K562 (cell line): ENCODE data around the gene MAP2. TPM values are rescaled to one million over a fixed set of nuclear protein-coding genes. Genes with fewer than 3 reads are reported as not detected.

Source experiments
- ATAC-seq: fragments of 200-7000 bp; cut with Tn5 transposase; 3 replicates; pipeline ENCODE4 v1.9.1; 2020; ENCODE audit warnings: moderate library complexity
- BruUV-seq: library from RNA; stranded (reverse); fragments of 400-500 nt; replicated peaks from 2 replicates; lab custom pipeline; 2021; lab: Mats Ljungman, UMichigan
- CTCF ChIA-PET: fragments of 300-600 bp; formaldehyde crosslinking; extraction: SDS; loops from one replicate; lab custom pipeline; 2021; ENCODE audit warnings: low intra/inter-chr PET ratio; lab: Yijun Ruan, JAX
- POLR2A ChIA-PET: fragments of 300-600, 350-650 bp; sonication (Branson Sonifier 250); formaldehyde crosslinking; extraction: SDS; loops from one replicate; lab custom pipeline; 2021; ENCODE audit warnings: antibody characterized with exemption, inconsistent platforms; lab: Yijun Ruan, JAX
- DNase-seq, 4 experiments: peaks; one replicate each; pipeline versions ENCODE4 v3.0.0 to v3.0.0-alpha.2; 2011 to 2018; ENCODE audit warnings: low spot score in 3 of 4, mixed read lengths in 3 of 4; ENCODE audit errors: extremely low read depth in 1 of 4
- FAIRE-seq: peaks from 2 replicates; lab custom pipeline; 2011; peaks lifted over from hg19 to GRCh38; lab: Jason Lieb, UNC
- H2AFZ ChIP-seq: 2 replicates; pipeline ENCODE4 v1.6.0; 2011; ENCODE audit warnings: low read depth, low read length, control low read depth, inconsistent platforms
- H3K27ac ChIP-seq: fragments of 200-600 bp; 3 replicates; pipeline ENCODE4 v1.8.0; 2011; ENCODE audit warnings: low read depth, mild to moderate bottlenecking, control low read depth, inconsistent platforms, low read length, moderate library complexity, mixed read lengths; ENCODE audit errors: extremely low read depth
- H3K27me3 ChIP-seq, 2 experiments: fragments of 300-600 bp in 1 of 2; 2 replicates in 1 of 2; 3 replicates in 1 of 2; pipeline versions ENCODE4 v1.6.0 to v1.8.0; 2011; ENCODE audit warnings: inconsistent platforms in 2 of 2, low read length in 2 of 2, mild to moderate bottlenecking in 1 of 2, mixed read lengths in 1 of 2, moderate library complexity in 1 of 2; ENCODE audit not compliant: control insufficient read depth in 2 of 2, insufficient read depth in 2 of 2
- H3K36me3 ChIP-seq: fragments of 300-600 bp; 3 replicates; pipeline ENCODE4 v1.8.0; 2011; ENCODE audit warnings: mild to moderate bottlenecking, low read length, inconsistent platforms; ENCODE audit not compliant: control insufficient read depth, insufficient read depth
- H3K4me1 ChIP-seq, 2 experiments: fragments of 200-600 bp in 1 of 2; replicated peaks in 1 of 2; 2 replicates in 1 of 2; 3 replicates in 1 of 2; pipeline versions ENCODE4 v1.5.1 to v1.8.0; 2011; ENCODE audit warnings: inconsistent platforms in 2 of 2, low read length in 2 of 2, mild to moderate bottlenecking in 1 of 2, mixed read lengths in 1 of 2, moderate library complexity in 1 of 2; ENCODE audit not compliant: control insufficient read depth in 2 of 2, insufficient read depth in 2 of 2
- H3K4me2 ChIP-seq: 2 replicates; pipeline ENCODE4 v1.6.1; 2011; ENCODE audit warnings: low read length, control low read depth, inconsistent platforms, mixed read lengths; ENCODE audit not compliant: insufficient read depth
- H3K4me3 ChIP-seq: fragments of 200-600 bp; sonication (generic), shearing (Covaris generic); 2 replicates; pipeline ENCODE4 v1.5.1; 2016; ENCODE audit warnings: control low read depth, inconsistent platforms
- H3K79me2 ChIP-seq: fragments of 200-600 bp; 3 replicates; pipeline ENCODE4 v1.8.0; 2011; ENCODE audit warnings: low read length, inconsistent platforms; ENCODE audit not compliant: control insufficient read depth, insufficient read depth
- H3K9ac ChIP-seq, 2 experiments: 2 replicates each; pipeline versions ENCODE4 v1.6.0 to v1.6.1; 2011; ENCODE audit warnings: low read depth in 2 of 2, low read length in 2 of 2, control low read depth in 1 of 2, inconsistent platforms in 1 of 2, mild to moderate bottlenecking in 1 of 2, mixed read lengths in 1 of 2; ENCODE audit not compliant: insufficient read depth in 1 of 2
- H3K9me1 ChIP-seq: one replicate; pipeline ENCODE4 v1.6.0; 2011; ENCODE audit warnings: inconsistent platforms, mild to moderate bottlenecking, low read length, moderate library complexity; ENCODE audit not compliant: control insufficient read depth, insufficient read depth
- H3K9me3 ChIP-seq: replicated peaks from 2 replicates; pipeline ENCODE4 v1.5.1; 2011; ENCODE audit warnings: low read depth, low read length, inconsistent platforms; ENCODE audit not compliant: control insufficient read depth, insufficient read depth
- H4K20me1 ChIP-seq: replicated peaks from 2 replicates; pipeline ENCODE4 v1.6.1; 2011; ENCODE audit warnings: low read length, inconsistent platforms, mixed read lengths; ENCODE audit not compliant: control insufficient read depth, insufficient read depth
- DMBX1 ChIP-seq: fragments of 250-450 bp; sonication (Bioruptor Pico); IDR thresholded peaks from 2 replicates; pipeline ENCODE4 v1.8.0; 2022; ENCODE audit warnings: inconsistent platforms, mild to moderate bottlenecking, moderate library complexity, borderline replicate concordance
- ELF4 ChIP-seq: fragments of 450-650 bp; formaldehyde crosslinking; IDR thresholded peaks from 2 replicates; pipeline ENCODE4 v1.4.0; 2022; ENCODE audit warnings: missing genetic modification characterization
- SRSF3 ChIP-seq: fragments of 200-400 bp; formaldehyde crosslinking; IDR thresholded peaks from 2 replicates; pipeline ENCODE4 v1.6.1; 2016; ENCODE audit warnings: mild to moderate bottlenecking, low read length, moderate library complexity; ENCODE audit not compliant: insufficient read depth
- TRIM24 ChIP-seq, 2 experiments: fragments of 450-650 bp; IDR thresholded peaks; 2 replicates each; pipeline ENCODE4 v1.6.1; 2016
- ZNF3 ChIP-seq: fragments of 250-450 bp; sonication (Bioruptor Pico); IDR thresholded peaks from 2 replicates; pipeline ENCODE4 v1.5.0; 2021; ENCODE audit warnings: mild to moderate bottlenecking, moderate library complexity
- ZNF311 ChIP-seq: fragments of 250-450 bp; sonication (Bioruptor Pico); IDR thresholded peaks from 2 replicates; pipeline ENCODE4 v1.4.0; 2020; ENCODE audit warnings: mild to moderate bottlenecking, moderate library complexity
- WGBS: fragments of 100-300 bp; shearing (Covaris generic); methylation state at CpG from one replicate; pipeline ENCODE4 v1.1.6; 2016; ENCODE audit warnings: low coverage, mixed read lengths; ENCODE audit not compliant: insufficient coverage; ENCODE audit errors: missing lambda C conversion rate; 5-methylcytosine and 5-hydroxymethylcytosine counted together
- in situ Hi-C: fragments of 300-500 bp; cut with MboI; formaldehyde crosslinking; loops from 4 replicates; pipeline ENCODE4 v1.15.0; 2018; ENCODE audit warnings: inconsistent platforms, mixed read lengths
- intact Hi-C: fragments of 100-400 bp; cut with micrococcal nuclease; formaldehyde crosslinking; loops from 2 replicates; pipeline ENCODE4 v1.14.2; 2022
- polyA plus RNA-seq, 8 experiments: library from polyadenylated mRNA; depleted of rRNA in 4 of 8; stranded (reverse) in 5 of 8; unstranded in 3 of 8; fragments of >200 nt; fragmentation: Nextera tagmentation in 2 of 8; fragmentation: Illumina TruSeq in 1 of 8; extraction: Ambion mirVana in 2 of 8; extraction: Trizol in 1 of 8; gene quantifications; 2 replicates each; pipeline versions ENCODE4 v1.2.1 to v1.2.3, GENCODE V29; 2011 to 2014; ENCODE audit warnings: inconsistent platforms in 1 of 8, missing spikeins in 1 of 8
- total RNA-seq, 7 experiments: library from RNA; depleted of rRNA in 6 of 7; stranded (reverse); fragments of >200 nt in 6 of 7; fragmentation: Illumina TruSeq in 2 of 7; extraction: Trizol in 2 of 7; gene quantifications; 2 replicates each; pipeline versions ENCODE4 v1.2.1 to v1.2.3, GENCODE V29; 2011 to 2021; ENCODE audit warnings: low replicate concordance in 1 of 7
- TF ChIP-seq, protein P1 (sequence below): fragments of 250-450 bp; sonication (Bioruptor Pico); IDR thresholded peaks from 2 replicates; pipeline ENCODE4 v1.8.0; 2021; ENCODE audit warnings: borderline replicate concordance, mild to moderate bottlenecking, moderate library complexity; ENCODE audit not compliant: poor library complexity, severe bottlenecking
- TF ChIP-seq, protein P2 (sequence below): fragments of 200-800 bp; sonication (Bioruptor generic); IDR thresholded peaks from 2 replicates; pipeline ENCODE4 v1.6.1; 2016; ENCODE audit warnings: missing genetic modification characterization, missing compliant biosample characterization

The MAP2 gene
- total and polyA plus RNA-seq, 9 of the 15 experiments (the other 6 are each of a cell fraction or from before 2014, with no cell fraction given), result 0.13 TPM; not detected in 8

DNA sequence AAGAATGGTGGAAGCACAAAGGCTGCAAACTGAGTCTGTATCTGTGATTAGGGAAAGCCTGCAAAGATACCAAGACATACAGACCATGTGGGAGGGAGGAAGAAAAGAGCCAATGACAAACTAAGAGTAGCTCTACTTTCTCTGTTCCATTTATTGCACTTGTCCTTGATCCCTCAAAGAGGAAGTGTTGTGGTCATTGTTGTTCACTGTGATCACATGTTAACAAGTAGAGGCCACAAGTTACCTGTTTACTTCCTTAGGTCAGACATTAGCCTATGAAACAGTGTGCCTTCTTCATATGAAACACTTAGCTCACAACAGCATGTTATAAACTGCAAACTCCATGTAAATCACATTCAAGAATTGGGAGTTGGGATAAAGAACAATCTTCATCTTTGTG lies 32.6 kb downstream of the MAP2 start:
- H3K36me3 ChIP-seq, result no peaks in the 10 kb centered on the region
- BruUV-seq, result no TSS peak
- POLR2A ChIA-PET, result no interaction called here
- no peak overlapping the region for H3K27ac ChIP-seq
- no peak overlapping the region for H2AFZ ChIP-seq
- in situ Hi-C loops, result no loop called here
- H3K27me3 ChIP-seq, result no peaks in the 10 kb centered on the region
- H3K79me2 ChIP-seq, result no peaks in the 10 kb centered on the region
- TF ChIP-seq, protein P1, sequence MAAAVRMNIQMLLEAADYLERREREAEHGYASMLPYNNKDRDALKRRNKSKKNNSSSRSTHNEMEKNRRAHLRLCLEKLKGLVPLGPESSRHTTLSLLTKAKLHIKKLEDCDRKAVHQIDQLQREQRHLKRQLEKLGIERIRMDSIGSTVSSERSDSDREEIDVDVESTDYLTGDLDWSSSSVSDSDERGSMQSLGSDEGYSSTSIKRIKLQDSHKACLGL (CRISPR knock-in tag), result no peak
- CTCF ChIA-PET, result no interaction called here
- intact Hi-C loops, result no loop called here
- H3K9me1 ChIP-seq, result no peaks in the 10 kb centered on the region
- no peak overlapping the region for H3K4me2 ChIP-seq
- H3K9me3 ChIP-seq, result no peaks in the 10 kb centered on the region
- no peak for FAIRE-seq
- H3K9ac ChIP-seq, result no peak overlapping the region
- no peaks in the 10 kb centered on the region for H4K20me1 ChIP-seq
- H3K4me3 ChIP-seq, result no peak overlapping the region
- no peaks in the 10 kb centered on the region for H3K4me1 ChIP-seq
- DNase-seq, result no peak
- ATAC-seq, result no peak

DNA sequence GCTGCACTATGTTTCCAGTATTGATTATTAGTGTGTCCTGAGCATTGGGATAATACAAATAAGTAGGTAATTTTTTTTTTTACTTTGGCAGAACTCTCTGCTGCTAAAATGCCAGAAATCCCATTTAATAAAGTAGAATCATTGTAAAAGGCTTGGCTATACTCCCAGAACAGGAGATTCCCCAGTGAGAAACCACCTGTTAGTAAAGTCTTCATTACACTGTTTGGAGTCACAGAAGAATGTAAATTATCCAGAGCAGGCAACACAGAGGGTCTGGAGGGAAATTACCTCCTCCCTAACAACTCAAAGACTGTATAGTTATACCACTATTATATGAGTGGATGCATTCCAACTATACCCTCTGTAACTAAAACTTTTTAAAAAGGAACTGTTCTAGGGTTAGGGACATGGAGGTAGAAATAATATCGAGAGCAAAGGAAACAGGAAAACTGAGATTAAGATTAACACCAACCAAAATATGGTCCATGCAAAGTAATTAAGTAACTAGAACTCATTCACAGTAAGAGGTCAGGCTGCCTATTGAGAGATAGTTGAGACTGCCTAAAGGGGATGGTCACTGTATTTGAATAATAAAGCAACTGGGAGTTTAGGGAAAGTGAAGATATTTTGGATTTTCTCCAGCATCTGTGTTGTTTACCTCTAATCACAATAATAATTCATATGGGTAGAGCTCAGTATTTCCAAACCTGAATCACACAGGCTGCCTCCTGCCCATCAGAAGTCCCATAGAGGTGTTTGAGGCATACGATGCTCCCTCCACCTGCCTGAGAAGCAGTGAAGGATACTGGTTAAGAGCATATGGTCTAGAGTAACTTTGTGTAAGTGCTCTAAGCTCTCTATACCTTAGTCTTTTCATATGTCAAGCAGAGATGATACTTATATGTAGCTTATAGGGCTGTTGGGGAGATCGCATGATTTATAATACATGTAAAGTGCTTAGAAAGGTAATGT lies 34.4 kb downstream of the MAP2 start:
- no peaks in the 10 kb centered on the region for H3K9me3 ChIP-seq
- no peaks in the 10 kb centered on the region for H3K4me1 ChIP-seq
- POLR2A ChIA-PET, result no interaction called here
- no peaks in the 10 kb centered on the region for H3K79me2 ChIP-seq
- no peaks in the 10 kb centered on the region for H3K27me3 ChIP-seq
- H3K4me3 ChIP-seq, result no peak overlapping the region
- H3K4me2 ChIP-seq, result no peak overlapping the region
- FAIRE-seq, result no peak
- H3K9me1 ChIP-seq, result no peaks in the 10 kb centered on the region
- WGBS, result 0% methylated on average over 3 of the region's 3 CpGs
- no peak for ATAC-seq
- no peak for DNase-seq
- no TSS peak for BruUV-seq
- in situ Hi-C loops, result no loop called here
- no peaks in the 10 kb centered on the region for H3K36me3 ChIP-seq
- TF ChIP-seq SRSF3, result no peak
- no peak for TF ChIP-seq DMBX1 (CRISPR knock-in tag)
- TF ChIP-seq ELF4 (CRISPR knock-in tag), result no peak
- no peak for TF ChIP-seq ZNF311 (CRISPR knock-in tag)
- TF ChIP-seq, protein P2, sequence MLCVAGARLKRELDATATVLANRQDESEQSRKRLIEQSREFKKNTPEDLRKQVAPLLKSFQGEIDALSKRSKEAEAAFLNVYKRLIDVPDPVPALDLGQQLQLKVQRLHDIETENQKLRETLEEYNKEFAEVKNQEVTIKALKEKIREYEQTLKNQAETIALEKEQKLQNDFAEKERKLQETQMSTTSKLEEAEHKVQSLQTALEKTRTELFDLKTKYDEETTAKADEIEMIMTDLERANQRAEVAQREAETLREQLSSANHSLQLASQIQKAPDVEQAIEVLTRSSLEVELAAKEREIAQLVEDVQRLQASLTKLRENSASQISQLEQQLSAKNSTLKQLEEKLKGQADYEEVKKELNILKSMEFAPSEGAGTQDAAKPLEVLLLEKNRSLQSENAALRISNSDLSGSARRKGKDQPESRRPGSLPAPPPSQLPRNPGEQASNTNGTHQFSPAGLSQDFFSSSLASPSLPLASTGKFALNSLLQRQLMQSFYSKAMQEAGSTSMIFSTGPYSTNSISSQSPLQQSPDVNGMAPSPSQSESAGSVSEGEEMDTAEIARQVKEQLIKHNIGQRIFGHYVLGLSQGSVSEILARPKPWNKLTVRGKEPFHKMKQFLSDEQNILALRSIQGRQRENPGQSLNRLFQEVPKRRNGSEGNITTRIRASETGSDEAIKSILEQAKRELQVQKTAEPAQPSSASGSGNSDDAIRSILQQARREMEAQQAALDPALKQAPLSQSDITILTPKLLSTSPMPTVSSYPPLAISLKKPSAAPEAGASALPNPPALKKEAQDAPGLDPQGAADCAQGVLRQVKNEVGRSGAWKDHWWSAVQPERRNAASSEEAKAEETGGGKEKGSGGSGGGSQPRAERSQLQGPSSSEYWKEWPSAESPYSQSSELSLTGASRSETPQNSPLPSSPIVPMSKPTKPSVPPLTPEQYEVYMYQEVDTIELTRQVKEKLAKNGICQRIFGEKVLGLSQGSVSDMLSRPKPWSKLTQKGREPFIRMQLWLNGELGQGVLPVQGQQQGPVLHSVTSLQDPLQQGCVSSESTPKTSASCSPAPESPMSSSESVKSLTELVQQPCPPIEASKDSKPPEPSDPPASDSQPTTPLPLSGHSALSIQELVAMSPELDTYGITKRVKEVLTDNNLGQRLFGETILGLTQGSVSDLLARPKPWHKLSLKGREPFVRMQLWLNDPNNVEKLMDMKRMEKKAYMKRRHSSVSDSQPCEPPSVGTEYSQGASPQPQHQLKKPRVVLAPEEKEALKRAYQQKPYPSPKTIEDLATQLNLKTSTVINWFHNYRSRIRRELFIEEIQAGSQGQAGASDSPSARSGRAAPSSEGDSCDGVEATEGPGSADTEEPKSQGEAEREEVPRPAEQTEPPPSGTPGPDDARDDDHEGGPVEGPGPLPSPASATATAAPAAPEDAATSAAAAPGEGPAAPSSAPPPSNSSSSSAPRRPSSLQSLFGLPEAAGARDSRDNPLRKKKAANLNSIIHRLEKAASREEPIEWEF (CRISPR knock-in tag), result no peak
- TF ChIP-seq TRIM24 (IDR thresholded peaks at IDR 0.05), result no peak
- TF ChIP-seq ZNF3, result no peak
- TF ChIP-seq, all 486 proteins: peak for 0
- no peak overlapping the region for H3K9ac ChIP-seq
- no peaks in the 10 kb centered on the region for H4K20me1 ChIP-seq
- no peak overlapping the region for H2AFZ ChIP-seq
- CTCF ChIA-PET, result no interaction called here
- no peak overlapping the region for H3K27ac ChIP-seq
- intact Hi-C loops, result no loop called here
